8988T (cell line): ENCODE results near the gene KIF25.

Experiments used
- DNase-seq: peaks from one replicate; pipeline ENCODE4 v3.0.0; 2011

KIF25 gene

GRCh38 chr6:167997642-167998041 lies at the start of gene KIF25:
KIF25 (plus strand) TSS chr6:167997671; CDS start chr6:168029586, 31,915 bp downstream.
- no peak for DNase-seq

GRCh38 chr6:167947716-167948115 lies 49.8 kb upstream of the KIF25 start:
- DNase-seq = no peak

GRCh38 chr6:167948716-167949115 lies 48.8 kb upstream of the KIF25 start:
- DNase-seq = no peak

GRCh38 chr6:167949121-167949684 lies 48.3 kb upstream of the KIF25 start:
- DNase-seq = no peak

GRCh38 chr6:167951781-167952511 lies 45.5 kb upstream of the KIF25 start:
- no peak for DNase-seq

GRCh38 chr6:167952512-167952859 lies 45.0 kb upstream of the KIF25 start:
- DNase-seq = no peak

GRCh38 chr6:167953551-167953950 lies 43.9 kb upstream of the KIF25 start:
- DNase-seq = no peak

GRCh38 chr6:167954151-167954550 lies 43.3 kb upstream of the KIF25 start:
- no peak for DNase-seq

GRCh38 chr6:167956491-167956890 lies 41.0 kb upstream of the KIF25 start:
- no peak for DNase-seq

GRCh38 chr6:167956983-167957492 lies 40.4 kb upstream of the KIF25 start:
- DNase-seq = no peak

GRCh38 chr6:167957626-167958025 lies 39.8 kb upstream of the KIF25 start:
- no peak for DNase-seq

- no peak for DNase-seq
Observed at GRCh38 chr6:167960579-167960978, 36.9 kb upstream of the KIF25 start.

- DNase-seq = no peak
Observed at GRCh38 chr6:167962711-167963110, 34.8 kb upstream of the KIF25 start.

GRCh38 chr6:167963589-167964057 lies 33.8 kb upstream of the KIF25 start:
- DNase-seq = no peak

GRCh38 chr6:167965592-167966539 lies 31.6 kb upstream of the KIF25 start:
- no peak for DNase-seq

- DNase-seq = no peak
Observed at GRCh38 chr6:167966540-167966905, 30.9 kb upstream of the KIF25 start.

GRCh38 chr6:167968091-167968490 lies 29.4 kb upstream of the KIF25 start:
- DNase-seq = no peak

- no peak for DNase-seq
Observed at GRCh38 chr6:167970230-167970629, 27.2 kb upstream of the KIF25 start.

GRCh38 chr6:167972193-167972592 lies 25.3 kb upstream of the KIF25 start:
- DNase-seq = no peak

- no peak for DNase-seq
Observed at GRCh38 chr6:167973148-167973885, 24.2 kb upstream of the KIF25 start.

- DNase-seq = no peak
Observed at GRCh38 chr6:167974640-167975344, 22.7 kb upstream of the KIF25 start.

GRCh38 chr6:167975458-167975857 lies 22.0 kb upstream of the KIF25 start:
- no peak for DNase-seq
